Keratinocyte (primary cell): ENCODE measurements around the gene GSTM2.

Experiments used
- EZH2 ChIP-seq: IDR thresholded peaks from one replicate; pipeline ENCODE4 v1.6.1; 2012; ENCODE audit warnings: inconsistent platforms, mild to moderate bottlenecking, low read length, moderate library complexity
- TF ChIP-seq, protein P1 (sequence below), 3 experiments: IDR thresholded peaks in 1 of 3; conservative IDR thresholded peaks in 1 of 3; optimal IDR thresholded peaks in 1 of 3; 2 replicates in 2 of 3; 3 replicates in 1 of 3; pipeline versions ENCODE3 to v1.5.1; 2011; ENCODE audit warnings: low read length in 3 of 3, mild to moderate bottlenecking in 3 of 3, moderate library complexity in 2 of 3, control low read depth in 1 of 3, inconsistent platforms in 1 of 3; ENCODE audit not compliant: insufficient read depth in 2 of 3; ENCODE audit errors: extremely low read depth in 1 of 3

GRCh38 chr1:109654519-109654918 lies 13.3 kb upstream of the GSTM2 start:
- TF ChIP-seq EZH2 = no peak
- TF ChIP-seq, protein P1, sequence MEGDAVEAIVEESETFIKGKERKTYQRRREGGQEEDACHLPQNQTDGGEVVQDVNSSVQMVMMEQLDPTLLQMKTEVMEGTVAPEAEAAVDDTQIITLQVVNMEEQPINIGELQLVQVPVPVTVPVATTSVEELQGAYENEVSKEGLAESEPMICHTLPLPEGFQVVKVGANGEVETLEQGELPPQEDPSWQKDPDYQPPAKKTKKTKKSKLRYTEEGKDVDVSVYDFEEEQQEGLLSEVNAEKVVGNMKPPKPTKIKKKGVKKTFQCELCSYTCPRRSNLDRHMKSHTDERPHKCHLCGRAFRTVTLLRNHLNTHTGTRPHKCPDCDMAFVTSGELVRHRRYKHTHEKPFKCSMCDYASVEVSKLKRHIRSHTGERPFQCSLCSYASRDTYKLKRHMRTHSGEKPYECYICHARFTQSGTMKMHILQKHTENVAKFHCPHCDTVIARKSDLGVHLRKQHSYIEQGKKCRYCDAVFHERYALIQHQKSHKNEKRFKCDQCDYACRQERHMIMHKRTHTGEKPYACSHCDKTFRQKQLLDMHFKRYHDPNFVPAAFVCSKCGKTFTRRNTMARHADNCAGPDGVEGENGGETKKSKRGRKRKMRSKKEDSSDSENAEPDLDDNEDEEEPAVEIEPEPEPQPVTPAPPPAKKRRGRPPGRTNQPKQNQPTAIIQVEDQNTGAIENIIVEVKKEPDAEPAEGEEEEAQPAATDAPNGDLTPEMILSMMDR (optimal IDR thresholded peaks at IDR 0.05 in 1 of 3, IDR thresholded peaks at IDR 0.05 in 1 of 3, conservative IDR thresholded peaks at IDR 0.05 in 1 of 3; ENCODE audit: extremely low read depth in 1 of 3, insufficient read depth in 2 of 3, low read length in 3 of 3) = no peak
